Glomerular visceral epithelial cell (primary cell): Measurements from ENCODE around the gene SBF2.

Experiments
- DNase-seq: peaks from one replicate; pipeline ENCODE4 v3.0.0-alpha.2; 2016; ENCODE audit errors: extremely low spot score

The SBF2 gene

GRCh38 chr11:9853929-9854552, 440.0 kb downstream of the SBF2 start:
- no peak for DNase-seq

- DNase-seq = no peak
Measured at GRCh38 chr11:9852465-9852864, 441.6 kb downstream of the SBF2 start.

- no peak for DNase-seq
Measured at GRCh38 chr11:9851366-9851765, 442.7 kb downstream of the SBF2 start.

GRCh38 chr11:9850224-9850895, 443.7 kb downstream of the SBF2 start:
- DNase-seq = no peak

GRCh38 chr11:9849389-9849788, 444.6 kb downstream of the SBF2 start:
- DNase-seq = no peak

GRCh38 chr11:9847636-9848035, 446.4 kb downstream of the SBF2 start:
- no peak for DNase-seq

- no peak for DNase-seq
Measured at GRCh38 chr11:9842923-9843322, 451.1 kb downstream of the SBF2 start.

- peak; percentile 6 for DNase-seq
Measured at GRCh38 chr11:9840460-9841004, 453.5 kb downstream of the SBF2 start.

GRCh38 chr11:9839550-9839949, 454.5 kb downstream of the SBF2 start:
- DNase-seq = no peak

GRCh38 chr11:9838961-9839360, 455.1 kb downstream of the SBF2 start:
- peak; percentile 60 for DNase-seq

GRCh38 chr11:9838229-9838628, 455.8 kb downstream of the SBF2 start:
- peak; percentile 21 for DNase-seq

GRCh38 chr11:9834291-9834690, 459.7 kb downstream of the SBF2 start:
- no peak for DNase-seq

GRCh38 chr11:9831122-9831521, 462.9 kb downstream of the SBF2 start:
- no peak for DNase-seq

- no peak for DNase-seq
Measured at GRCh38 chr11:9827708-9828107, 466.3 kb downstream of the SBF2 start.

GRCh38 chr11:9826390-9826789, 467.6 kb downstream of the SBF2 start:
- no peak for DNase-seq

GRCh38 chr11:9825895-9826294, 468.1 kb downstream of the SBF2 start:
- no peak for DNase-seq

GRCh38 chr11:9825315-9825714, 468.7 kb downstream of the SBF2 start:
- no peak for DNase-seq

GRCh38 chr11:9823887-9824385, 470.1 kb downstream of the SBF2 start:
- DNase-seq = no peak

GRCh38 chr11:9823439-9823838, 470.6 kb downstream of the SBF2 start:
- DNase-seq = no peak

- no peak for DNase-seq
Measured at GRCh38 chr11:9821008-9821752, 472.8 kb downstream of the SBF2 start.

GRCh38 chr11:9820260-9820659, 473.8 kb downstream of the SBF2 start:
- no peak for DNase-seq

- DNase-seq = no peak
Measured at GRCh38 chr11:9817191-9817590, 476.8 kb downstream of the SBF2 start.
